HUDEP-2 (cell line): ENCODE results near the gene SCO2.
A peak's percentile ranks its signal among the peaks of the same experiment; 100 is the strongest.

Experiments
- DNase-seq, 76 experiments: peaks; one replicate each; lab custom pipeline; 2025; ENCODE audit not compliant: unreplicated experiment in 76 of 76; lab: John Stamatoyannopoulos, UW

Gene SCO2

DNA sequence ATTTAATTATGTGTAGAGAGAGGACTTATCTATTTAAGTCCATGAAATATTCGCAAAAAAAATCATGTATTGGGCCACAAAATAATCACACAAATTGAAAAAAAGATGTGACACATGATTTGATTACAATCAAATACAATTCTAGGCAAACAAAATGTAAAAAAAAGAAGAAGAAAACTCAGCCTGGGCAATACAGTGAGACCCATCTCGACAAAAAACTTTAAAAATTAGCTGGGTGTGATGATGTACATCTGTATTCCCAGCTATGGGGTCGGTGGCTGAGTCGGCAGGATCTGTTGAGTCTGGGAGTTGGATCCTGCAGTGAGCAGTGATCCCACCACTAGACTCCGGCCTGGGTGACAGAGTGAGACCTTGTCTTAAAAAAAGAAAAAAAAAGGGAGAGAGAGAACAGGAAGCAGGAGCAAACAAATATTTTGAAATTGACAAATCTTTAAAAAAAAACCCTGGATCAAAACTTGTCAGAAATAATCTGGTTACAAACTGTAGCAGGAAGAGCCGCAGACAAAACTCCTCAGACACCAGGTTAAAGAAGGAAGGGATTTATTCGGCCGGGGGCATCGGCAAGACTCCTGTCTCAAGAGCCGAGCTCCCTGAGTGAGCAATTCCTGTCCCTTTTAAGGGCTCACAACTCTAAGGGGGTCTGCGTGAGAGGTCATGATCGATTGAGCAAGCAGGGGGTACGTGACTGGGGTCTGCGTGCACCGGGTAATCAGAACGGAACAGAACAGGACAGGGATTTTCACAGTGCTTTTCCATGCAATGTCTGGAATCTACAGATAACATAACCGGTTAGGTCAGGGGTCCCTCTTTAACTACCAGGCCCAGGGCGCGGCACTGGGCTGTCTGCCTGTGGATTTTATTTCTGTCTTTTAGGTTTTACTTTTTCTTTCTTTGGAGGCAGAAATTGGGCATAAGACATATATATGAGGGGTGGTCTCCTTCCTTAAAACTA lies 7.7 kb upstream of the SCO2 start:
- DNase-seq: no peak

DNA sequence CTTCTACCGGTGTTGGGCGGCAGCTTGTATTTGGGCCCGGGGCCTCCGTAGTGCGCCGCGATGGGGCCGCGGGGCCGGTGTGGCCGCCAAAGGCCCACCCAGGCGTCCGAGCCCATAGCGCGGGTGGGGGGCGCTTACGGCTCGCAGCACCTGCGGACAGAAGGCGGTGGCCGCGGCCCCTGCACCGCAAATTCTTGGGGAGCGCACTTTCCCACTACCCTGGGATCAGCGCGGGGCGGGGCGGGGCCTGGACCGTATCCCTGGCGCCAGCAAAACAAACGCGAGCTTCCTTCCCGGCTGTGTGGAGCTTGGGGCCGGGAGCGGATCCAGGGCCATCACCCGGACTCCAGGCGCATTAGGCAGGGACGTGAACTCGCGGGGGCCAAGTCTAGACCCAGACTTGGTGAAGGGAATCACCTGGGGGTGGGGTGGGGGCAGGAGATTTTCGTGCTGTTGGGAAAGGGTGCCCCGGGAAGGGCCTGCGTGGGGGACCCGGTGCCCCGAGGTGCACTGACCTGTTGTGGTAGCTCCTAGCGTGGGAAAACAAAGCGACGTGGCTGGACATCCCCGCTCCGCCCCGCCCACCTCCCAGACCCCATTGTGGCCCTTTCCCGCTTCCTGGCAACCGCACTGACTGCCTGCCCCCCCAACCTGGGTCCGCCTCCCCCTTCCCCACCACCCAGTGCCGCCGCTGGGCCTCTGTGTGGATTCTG lies 6.7 kb upstream of the SCO2 start:
- no peak for DNase-seq

DNA sequence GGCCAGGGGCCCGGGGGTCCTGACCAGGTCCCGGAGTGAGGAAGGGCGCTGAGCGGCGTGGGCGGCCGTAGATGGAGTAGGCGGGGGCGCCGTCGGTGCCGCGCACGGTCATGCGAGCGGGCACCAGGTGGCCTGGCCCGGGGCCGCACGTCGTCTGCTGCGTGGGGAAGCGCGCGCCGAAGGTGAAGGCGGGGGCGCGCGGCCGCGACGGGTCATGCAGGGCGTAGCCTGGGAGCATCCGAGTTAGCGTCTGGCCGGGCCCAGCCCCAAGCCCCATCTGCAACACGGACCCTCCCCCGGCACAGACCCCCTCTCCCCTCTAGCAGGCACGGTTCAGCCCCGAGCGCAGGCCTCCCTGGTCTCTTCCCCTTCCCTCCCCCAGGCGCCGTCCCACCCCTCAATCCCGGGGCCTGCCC lies 6.2 kb upstream of the SCO2 start:
- DNase-seq: peak in 4 of 76 experiments; percentile 18 to 32 (median 24)

DNA sequence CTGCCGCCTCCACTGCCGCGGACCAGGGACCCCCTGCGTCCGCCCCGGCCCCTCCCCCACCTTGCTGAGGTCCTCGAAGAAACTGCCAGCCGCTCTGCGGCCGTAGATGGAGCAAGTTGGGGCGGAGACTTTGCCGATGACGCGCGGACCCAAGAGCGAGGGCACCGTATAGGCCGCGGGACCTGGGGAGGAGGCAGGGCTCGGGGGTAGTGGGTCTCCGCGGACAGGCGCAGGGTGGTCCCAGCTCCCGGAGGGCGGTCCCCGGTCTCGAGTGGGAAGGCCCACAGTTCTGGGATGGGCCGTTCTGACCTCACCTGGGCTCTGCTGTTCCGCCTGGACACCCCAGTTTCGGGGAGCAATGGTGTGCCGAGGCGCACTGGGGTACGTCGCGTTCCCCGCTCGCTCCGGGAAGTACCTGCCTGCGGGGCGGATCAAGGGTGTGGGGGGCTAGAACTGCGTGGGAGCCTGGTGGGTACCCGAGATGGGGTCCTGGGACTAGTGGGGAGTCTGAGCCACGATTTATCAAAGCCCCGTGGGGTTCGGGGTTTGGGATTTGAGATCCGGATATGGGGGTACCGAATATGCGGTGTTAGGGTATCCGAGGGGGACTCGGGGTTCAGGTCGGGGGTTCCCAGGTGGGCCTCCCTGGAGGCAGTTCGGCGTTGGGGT lies 5.6 kb upstream of the SCO2 start:
- peak in 61 of 76 experiments; percentile 14 to 76 (median 55) for DNase-seq

DNA sequence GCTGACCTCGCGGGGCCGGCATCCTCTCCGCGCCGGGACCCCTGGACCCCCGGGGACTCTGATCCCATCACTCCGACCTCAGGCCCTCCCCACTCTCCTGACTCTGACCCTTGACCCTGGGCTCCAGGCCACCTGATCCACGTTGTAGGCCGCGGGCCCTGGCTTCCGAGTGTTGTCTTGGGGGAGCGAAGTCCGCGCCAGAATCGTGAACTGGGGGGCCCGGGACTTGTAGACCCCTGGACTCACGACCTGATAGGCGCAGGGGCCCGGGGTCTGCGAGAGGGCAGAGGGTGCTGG lies 5.1 kb upstream of the SCO2 start:
- peak in 5 of 76 experiments; percentile 43 to 58 (median 53) for DNase-seq

DNA sequence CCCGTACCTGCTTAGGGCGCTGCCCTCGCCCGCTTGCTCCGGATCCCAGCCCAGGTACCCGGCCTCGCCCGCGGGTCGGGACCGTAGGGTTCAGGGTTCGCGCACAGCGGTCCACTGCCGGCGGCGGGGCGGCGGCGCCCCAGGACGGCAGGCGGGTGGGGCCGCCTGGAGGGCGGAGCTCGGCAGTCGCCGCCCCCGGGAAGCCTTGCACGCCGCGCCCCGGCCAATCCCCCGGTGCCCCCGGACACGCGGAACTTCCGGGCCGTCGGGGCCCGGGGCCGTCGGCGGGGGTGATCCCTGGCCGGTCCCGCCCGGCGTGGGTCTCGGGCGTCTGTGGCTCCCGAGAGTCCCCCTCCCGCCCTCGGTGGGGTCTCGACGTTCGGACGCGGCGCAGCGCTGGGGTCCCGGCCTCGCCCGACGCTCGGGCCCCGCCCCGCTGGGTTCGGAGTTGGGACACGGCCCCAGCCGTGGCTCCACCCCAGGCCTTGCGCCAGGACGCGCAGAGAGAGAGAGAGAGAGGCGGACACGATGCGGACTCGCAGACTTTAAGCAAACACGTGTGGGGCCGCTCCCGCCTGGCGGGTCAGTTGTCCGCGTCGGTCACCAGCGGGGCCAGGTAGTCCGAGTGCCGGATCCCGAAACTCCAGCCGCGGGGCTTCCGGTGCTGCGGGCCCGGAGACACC lies 4.6 kb upstream of the SCO2 start, which contains the start of gene TYMP:
Gene TYMP (minus strand): TSS at position 116 of the 683 bp plus-strand sequence. CDS start 303 bp downstream, outside the sequence.
- DNase-seq: peak in 63 of 76 experiments; percentile 11 to 76 (median 49)

DNA sequence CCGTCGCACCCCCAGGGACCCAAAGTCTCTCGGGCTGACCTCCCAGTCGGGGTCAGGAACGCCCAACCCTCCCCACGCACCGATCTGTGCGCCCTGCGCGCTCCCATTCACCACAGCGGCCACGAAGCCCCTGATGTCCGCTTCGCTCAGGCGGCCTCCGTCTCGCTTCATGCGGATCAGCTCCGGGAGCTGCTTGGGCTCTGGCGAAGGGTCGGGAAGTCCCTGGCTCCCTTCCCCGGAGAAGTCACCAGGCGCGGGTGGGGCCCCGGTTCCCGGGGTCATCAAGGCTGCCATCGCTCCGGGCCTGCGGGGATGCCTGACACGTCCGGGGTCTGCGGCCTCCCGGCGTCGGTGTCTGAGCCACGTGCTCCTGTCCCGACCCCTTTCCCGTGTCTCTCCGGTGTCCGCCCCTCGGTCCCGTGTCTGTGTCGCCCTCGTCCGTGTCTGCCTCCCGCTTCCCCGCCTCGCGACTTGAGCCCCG lies 4.1 kb upstream of the SCO2 start:
- DNase-seq: no peak

DNA sequence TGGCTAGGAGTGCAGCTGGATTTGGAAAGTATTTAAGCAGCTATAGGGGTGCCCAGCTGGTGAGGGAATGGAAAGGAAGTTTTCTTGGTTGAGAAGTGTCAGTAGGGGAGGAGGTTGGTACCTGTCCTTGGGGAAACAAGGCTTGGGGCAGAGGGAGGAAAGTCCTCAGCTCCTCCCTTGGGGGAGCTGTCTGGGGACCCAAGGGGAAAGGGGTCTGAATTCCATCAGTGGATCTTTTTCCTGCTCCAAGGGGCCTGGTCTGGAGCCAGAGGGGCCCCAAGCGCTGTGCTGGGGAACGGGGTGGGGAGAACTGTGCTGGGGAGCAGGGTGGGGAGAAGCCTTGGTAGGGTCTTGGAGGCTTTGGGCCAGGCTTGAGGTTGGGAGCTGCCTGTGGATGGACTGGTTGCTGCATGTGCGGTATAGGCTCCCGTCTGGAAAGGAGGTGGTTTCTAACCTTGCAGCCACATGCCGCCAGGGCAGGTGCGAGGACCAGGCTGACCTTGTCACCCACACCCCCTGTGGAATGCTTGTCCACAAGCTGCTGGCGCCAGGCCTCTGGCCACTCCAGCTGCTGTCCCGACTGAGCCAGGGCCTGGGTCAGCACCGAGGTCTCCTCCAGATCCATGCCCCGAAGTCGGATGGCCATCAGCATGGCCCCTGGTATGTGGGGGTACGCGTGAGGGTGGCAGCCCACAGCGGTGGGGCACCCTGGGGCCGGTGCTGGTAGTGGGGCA lies 3.5 kb upstream of the SCO2 start:
- DNase-seq: no peak

DNA sequence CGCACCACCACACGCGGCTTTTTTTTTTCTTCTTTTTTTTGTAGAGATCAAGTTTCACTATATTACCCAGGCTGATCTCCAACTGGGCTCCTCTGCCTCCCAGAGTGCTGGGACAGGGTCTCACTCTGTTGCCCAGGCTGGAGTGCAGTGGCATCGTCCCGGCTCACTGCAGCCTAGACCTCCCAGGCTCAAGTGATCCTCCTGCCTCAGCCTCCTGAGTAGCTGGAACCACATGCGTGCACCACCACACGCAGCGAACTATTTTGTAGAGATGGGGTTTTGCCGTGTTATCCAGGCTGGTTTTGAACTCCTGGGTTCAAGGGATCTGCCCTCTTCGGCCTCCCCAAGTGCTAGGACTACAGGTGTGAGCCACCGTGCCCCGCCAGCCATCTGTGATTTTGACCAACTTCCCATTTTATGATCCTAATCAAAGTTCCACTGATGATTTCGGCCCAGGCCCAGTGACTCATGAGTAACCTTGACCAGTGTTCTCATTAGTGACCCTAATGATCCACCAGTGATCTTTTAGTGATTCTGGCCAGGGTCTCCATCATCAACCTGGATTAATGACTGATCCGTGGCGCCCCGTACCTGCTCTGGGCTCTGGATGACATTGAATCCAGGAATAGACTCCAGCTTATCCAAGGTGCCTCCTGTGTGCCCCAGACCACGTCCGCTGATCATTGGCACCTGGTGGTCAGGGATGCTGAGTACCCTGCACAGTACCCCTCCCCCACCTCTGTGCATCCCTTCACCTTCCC lies 2.7 kb upstream of the SCO2 start:
- no peak for DNase-seq

DNA sequence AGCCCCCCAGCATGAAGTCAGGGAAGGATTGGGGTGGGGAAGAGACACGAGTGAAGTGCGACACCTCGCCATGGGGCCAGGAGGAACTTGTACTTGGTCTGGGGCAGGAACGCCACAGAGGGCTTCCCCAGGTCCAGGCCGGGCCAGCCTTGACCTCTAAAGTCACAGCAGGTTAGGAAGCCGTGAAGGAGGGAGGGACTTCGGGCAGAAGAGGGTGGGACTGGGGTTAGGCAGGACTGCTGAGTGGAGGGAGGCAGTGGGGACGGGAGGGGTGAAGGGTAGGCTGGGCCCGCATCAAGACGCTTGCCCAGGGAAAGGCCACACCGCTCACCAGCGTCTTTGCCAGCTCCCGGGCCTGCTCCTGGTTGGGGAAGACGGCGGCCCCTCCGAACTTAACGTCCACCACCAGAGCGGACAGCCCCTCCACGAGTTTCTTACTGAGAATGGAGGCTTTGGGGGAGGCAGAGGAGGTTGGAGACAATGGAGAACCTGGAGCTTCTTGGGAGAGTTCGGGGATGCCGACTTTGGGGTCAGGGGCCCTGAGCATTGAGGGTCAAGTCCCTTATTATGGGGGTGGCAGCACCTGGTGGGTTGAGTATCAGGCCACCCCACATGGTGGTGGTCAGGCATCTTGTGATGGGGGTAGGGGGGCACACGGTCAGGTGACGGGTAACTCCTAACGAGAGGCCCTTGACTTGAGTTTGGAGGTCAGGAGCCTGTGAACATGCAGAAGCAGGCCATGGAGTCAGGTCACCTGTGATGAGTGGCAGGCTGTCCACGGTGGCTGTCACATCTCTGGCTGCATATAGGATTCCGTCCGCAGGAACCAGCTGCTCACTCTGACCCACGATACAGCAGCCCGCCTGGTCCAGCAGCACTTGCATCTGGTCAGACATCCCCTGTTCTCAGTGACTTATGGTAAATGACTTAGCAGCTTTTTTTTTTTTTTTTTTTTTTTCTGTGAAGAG lies 1.7 kb upstream of the SCO2 start:
- DNase-seq: peak in 61 of 76 experiments; percentile 14 to 82 (median 52)

DNA sequence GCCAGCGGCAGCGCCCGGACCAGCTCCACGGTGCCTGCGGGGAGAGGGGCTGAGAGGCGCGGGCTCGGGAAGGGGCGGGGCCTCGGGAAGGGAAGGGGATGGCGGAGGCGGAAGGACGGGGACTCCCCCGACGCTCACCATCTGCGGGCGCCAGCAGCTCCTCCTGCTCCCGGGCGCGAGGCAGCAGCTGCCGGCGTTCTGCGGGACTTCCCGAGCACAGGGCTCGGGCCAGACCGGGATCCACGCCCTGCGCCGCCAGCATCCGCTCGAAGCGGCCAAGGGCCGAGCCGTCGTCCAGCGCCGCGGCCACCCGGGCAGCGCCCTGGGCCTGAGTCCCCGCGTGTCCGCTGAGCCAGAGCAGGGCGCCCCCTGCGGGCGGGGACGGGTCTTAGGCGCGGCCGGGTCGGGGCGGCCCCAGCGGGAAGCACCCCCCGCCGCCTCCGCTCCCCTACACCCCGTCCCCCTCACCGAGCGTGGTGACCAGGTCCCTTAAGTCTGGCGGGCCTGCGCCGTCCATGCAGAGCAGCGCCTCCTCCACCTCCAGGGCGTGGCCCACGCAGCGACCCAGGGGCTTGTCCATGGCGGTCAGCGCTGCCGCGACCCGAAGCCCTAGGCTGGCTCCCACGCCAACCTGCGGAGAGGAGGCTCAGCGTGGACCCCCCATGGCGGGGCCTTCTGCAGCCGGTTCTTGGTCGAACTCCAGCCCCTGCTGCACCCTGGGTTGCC lies 873 bp upstream of the SCO2 start:
- DNase-seq: peak in 59 of 76 experiments; percentile 16 to 79 (median 55)

DNA sequence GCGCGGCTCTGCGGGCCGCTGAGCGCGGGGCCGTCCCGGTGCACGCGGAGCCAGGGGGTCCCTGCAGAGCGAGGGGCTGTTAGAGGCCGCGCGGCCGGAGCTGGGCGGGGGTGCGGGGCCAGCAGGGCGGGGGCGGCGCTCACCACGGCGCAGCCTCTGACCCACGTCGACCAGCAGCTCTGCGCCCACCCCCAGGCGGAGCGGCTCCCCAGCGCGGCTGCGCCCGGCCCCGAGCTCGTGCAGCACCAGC lies 385 bp upstream of the SCO2 start:
- peak in 1 of 76 experiments; percentile 59 for DNase-seq

DNA sequence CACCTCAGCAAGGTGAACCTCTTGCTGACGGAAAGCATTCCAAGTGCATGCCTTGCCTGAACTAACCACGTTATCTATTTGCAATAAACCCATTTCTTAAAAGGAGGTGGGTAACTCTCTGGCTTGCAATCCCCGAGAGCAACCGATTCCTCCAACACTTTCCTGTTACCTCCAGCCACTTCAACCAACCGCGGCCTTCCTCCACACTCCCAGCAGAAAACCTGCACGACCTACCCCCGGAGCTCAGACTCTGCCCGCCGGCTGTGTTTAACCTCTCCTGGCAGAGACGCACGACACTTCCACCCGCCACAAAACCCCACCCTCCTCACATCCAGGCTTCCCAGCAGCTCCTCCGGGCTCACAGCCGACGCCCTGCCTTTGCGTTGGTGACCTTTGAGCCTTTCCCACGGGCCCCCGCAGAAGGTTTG lies 708 bp downstream of the SCO2 start:
- peak in 16 of 76 experiments; percentile 40 to 85 (median 54) for DNase-seq

DNA sequence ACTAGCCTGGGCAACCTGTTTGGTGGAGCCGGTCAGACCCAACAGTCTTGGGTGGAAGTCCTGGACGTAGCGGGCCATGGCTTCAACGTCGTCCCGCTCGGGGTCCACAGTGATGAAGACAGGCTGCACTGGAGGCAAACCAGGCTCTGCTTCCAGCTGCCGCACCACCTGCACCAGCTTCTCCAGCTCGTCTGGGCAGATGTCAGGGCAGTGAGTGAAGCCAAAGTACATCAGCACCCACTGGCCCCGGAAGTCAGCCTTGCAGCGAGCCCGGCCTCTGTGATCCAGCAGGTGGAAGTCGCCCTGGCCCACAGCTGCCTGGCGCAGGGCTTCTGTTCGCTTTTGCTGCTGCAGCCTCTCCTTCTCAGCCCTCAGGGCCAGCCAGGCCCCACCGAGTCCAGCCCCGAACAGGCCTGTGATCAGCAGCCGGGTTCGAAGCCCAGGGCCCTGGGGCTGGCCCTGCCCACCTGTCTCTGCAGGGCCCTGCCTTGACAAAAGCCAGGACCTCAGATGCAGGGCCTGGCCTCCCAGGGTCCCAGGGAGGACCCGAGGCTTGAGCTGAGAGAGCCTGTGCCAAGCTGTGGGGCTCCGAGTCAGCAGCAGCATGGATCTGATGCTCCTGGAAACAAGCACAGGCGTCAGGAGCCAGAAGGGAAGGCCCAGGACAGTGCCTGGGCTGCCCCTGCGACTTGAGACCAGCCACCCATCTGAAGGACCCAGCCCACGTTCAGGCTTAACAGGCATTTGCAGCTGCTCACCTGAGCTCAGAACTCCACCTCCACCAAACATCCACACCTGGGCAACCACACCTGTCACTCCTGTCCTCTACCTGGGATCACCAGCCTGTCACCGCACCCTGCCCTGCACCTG lies 1.4 kb downstream of the SCO2 start:
- no peak for DNase-seq

DNA sequence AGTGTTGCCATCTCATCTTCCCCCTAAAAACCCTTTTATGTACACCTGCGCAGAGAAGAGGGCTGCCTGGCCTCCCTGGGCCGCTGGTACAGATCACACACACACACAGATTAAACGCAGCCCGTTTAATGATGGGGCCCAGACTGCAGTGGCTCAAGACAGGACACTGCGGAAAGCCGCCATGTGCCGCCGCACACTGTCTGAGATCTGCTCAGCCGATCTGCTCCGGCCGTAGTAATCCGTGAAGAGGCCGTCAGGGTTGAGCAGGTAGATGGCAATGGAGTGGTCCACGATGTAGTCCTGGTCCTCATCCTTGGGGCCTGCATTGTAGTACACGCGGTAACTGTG lies 2.0 kb downstream of the SCO2 start:
- no peak for DNase-seq

DNA sequence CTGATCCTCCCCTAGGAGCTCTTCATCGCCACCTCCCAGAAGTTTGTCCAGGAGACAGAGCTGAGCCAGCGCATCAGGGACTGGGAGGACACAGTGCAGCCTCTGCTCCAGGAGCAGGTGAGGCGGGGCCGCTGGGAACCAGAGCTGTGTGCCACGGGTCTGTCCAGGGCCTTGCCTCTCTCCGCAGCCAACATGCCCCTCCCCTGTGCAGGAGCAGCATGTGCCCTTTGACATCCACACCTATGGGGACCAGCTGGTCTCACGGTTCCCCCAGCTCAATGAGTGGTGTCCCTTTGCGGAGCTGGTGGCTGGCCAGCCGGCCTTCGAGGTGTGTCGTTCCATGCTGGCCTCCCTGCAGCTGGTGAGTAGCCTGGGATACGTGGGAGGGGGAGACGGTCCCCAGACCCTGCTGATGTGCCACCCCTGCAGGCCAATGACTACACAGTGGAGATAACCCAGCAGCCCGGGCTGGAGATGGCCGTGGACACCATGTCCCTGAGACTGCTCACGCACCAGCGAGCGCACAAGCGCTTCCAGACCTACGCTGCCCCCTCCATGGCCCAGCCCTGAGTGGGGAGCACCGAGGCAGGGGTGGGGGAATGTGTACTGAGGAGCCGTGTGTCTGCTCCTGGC lies 2.5 kb downstream of the SCO2 start:
- DNase-seq: no peak
